ENCODE results near the gene MAP6D1.

- TF ChIP-seq CTCF (conservative IDR thresholded peaks at IDR 0.05 in 1 of 2, IDR thresholded peaks at IDR 0.05 in 1 of 2; ENCODE audit: extremely low read depth in 1 of 2, insufficient read depth in 1 of 2, low read depth in 1 of 2, low read length in 2 of 2) = no peak
- TF ChIP-seq EZH2 (IDR thresholded peaks at IDR 0.05; ENCODE audit: borderline replicate concordance, low read length) = no peak
Observed at GRCh38 chr3:183812761-183813445, 12.5 kb downstream of the MAP6D1 start.
